Measurements from ENCODE around the gene TAS1R3. TPM values are rescaled to one million over a fixed set of nuclear protein-coding genes. Genes with fewer than 3 reads are reported as not detected.

TAS1R3 gene
- total RNA-seq, 3 donors from 2014 or later = 0.15 to 0.29 (median 0.19) TPM

GRCh38 chr1:1302006-1302430, 29.1 kb upstream of the TAS1R3 start:
- ATAC-seq (no peak), DNase-seq (no peak)
- Mint-ChIP-seq H3K27me3 (ENCODE audit: low read depth) (no peaks in the 10 kb centered on the region), H3K4me3 (no peak overlapping the region), H3K4me1 (ENCODE audit: low read depth) (peaks cover 20% of the 10 kb centered on the region), H3K9me3 (no peaks in the 10 kb centered on the region), H3K36me3 (ENCODE audit: insufficient read depth) (no peaks in the 10 kb centered on the region)

GRCh38 chr1:1302951-1303509, 28.1 kb upstream of the TAS1R3 start:
- Mint-ChIP-seq H3K9me3 (no peaks in the 10 kb centered on the region), H3K4me3 (no peak overlapping the region), H3K4me1 (ENCODE audit: low read depth) (peaks cover 22% of the 10 kb centered on the region), H3K36me3 (ENCODE audit: insufficient read depth) (no peaks in the 10 kb centered on the region), H3K27me3 (ENCODE audit: low read depth) (no peaks in the 10 kb centered on the region)
- DNase-seq (no peak), ATAC-seq (no peak)

GRCh38 chr1:1303736-1304135, 27.3 kb upstream of the TAS1R3 start:
- H3K9me3 Mint-ChIP-seq = no peaks in the 10 kb centered on the region
- no peak overlapping the region for H3K4me3 Mint-ChIP-seq
- no peaks in the 10 kb centered on the region for H3K36me3 Mint-ChIP-seq (ENCODE audit: insufficient read depth)
- no peak for DNase-seq
- ATAC-seq = no peak
- peaks cover 22% of the 10 kb centered on the region for H3K4me1 Mint-ChIP-seq (ENCODE audit: low read depth)
- no peaks in the 10 kb centered on the region for H3K27me3 Mint-ChIP-seq (ENCODE audit: low read depth)

GRCh38 chr1:1304331-1305299, 26.5 kb upstream of the TAS1R3 start:
- no peak for DNase-seq
- no peak for ATAC-seq
- Mint-ChIP-seq H3K27me3 (ENCODE audit: low read depth) (no peaks in the 10 kb centered on the region), H3K9me3 (no peaks in the 10 kb centered on the region), H3K4me1 (ENCODE audit: low read depth) (peaks cover 22% of the 10 kb centered on the region), H3K4me3 (no peak overlapping the region), H3K36me3 (ENCODE audit: insufficient read depth) (no peaks in the 10 kb centered on the region)

GRCh38 chr1:1305300-1306069, 25.6 kb upstream of the TAS1R3 start:
- Mint-ChIP-seq H3K4me3 (peak overlapping the region; percentile 82), H3K9me3 (no peaks in the 10 kb centered on the region), H3K27me3 (ENCODE audit: low read depth) (no peaks in the 10 kb centered on the region), H3K36me3 (ENCODE audit: insufficient read depth) (no peaks in the 10 kb centered on the region), H3K4me1 (ENCODE audit: low read depth) (peaks cover 22% of the 10 kb centered on the region)
- peak; percentile 71 for DNase-seq
- ATAC-seq = peak; percentile 16 to 23

- DNase-seq = no peak
- ATAC-seq = no peak
- no peaks in the 10 kb centered on the region for H3K9me3 Mint-ChIP-seq
- H3K4me3 Mint-ChIP-seq = peak overlapping the region; percentile 82
- peaks cover 22% of the 10 kb centered on the region for H3K4me1 Mint-ChIP-seq (ENCODE audit: low read depth)
- no peaks in the 10 kb centered on the region for H3K36me3 Mint-ChIP-seq (ENCODE audit: insufficient read depth)
- H3K27me3 Mint-ChIP-seq (ENCODE audit: low read depth) = no peaks in the 10 kb centered on the region
These were observed 24.9 kb upstream of the TAS1R3 start for GRCh38 chr1:1306070-1306660.

GRCh38 chr1:1306661-1307260, 24.3 kb upstream of the TAS1R3 start:
- DNase-seq (no peak), ATAC-seq (no peak)
- Mint-ChIP-seq H3K9me3 (no peaks in the 10 kb centered on the region), H3K4me3 (peak overlapping the region; percentile 82), H3K27me3 (ENCODE audit: low read depth) (no peaks in the 10 kb centered on the region), H3K4me1 (ENCODE audit: low read depth) (peaks cover 22% of the 10 kb centered on the region), H3K36me3 (ENCODE audit: insufficient read depth) (no peaks in the 10 kb centered on the region)

GRCh38 chr1:1307261-1307922, 23.7 kb upstream of the TAS1R3 start:
- no peaks in the 10 kb centered on the region for H3K9me3 Mint-ChIP-seq
- H3K27me3 Mint-ChIP-seq (ENCODE audit: low read depth) = no peaks in the 10 kb centered on the region
- peak in 1 of 2 donors; percentile 0 for ATAC-seq
- no peaks in the 10 kb centered on the region for H3K36me3 Mint-ChIP-seq (ENCODE audit: insufficient read depth)
- peaks cover 22% of the 10 kb centered on the region for H3K4me1 Mint-ChIP-seq (ENCODE audit: low read depth)
- no peak for DNase-seq
- H3K4me3 Mint-ChIP-seq = peak overlapping the region; percentile 82

GRCh38 chr1:1307923-1308755, 22.9 kb upstream of the TAS1R3 start, which contains the start of the genes ACAP3 and PUSL1:
TSS of gene ACAP3 (minus strand) at chr1:1307930. CDS start at chr1:1307815, 115 bp downstream.
TSS of gene PUSL1 (plus strand) at chr1:1308597. CDS start at chr1:1308644, 47 bp downstream.
- Mint-ChIP-seq H3K36me3 (ENCODE audit: insufficient read depth) (no peaks in the 10 kb centered on the region), H3K27me3 (ENCODE audit: low read depth) (no peaks in the 10 kb centered on the region), H3K9me3 (no peaks in the 10 kb centered on the region), H3K4me1 (ENCODE audit: low read depth) (peaks cover 22% of the 10 kb centered on the region), H3K4me3 (peak within 1 kb of the TSS; percentile 83)
- DNase-seq (peak; percentile 85), ATAC-seq (peak; percentile 76 to 78)

- Mint-ChIP-seq H3K4me3 (peak overlapping the region; percentile 83), H3K4me1 (ENCODE audit: low read depth) (peaks cover 22% of the 10 kb centered on the region), H3K9me3 (no peaks in the 10 kb centered on the region), H3K36me3 (ENCODE audit: insufficient read depth) (peaks cover 5% of the 10 kb centered on the region), H3K27me3 (ENCODE audit: low read depth) (no peaks in the 10 kb centered on the region)
- ATAC-seq (no peak), DNase-seq (no peak)
These were observed 22.3 kb upstream of the TAS1R3 start for GRCh38 chr1:1308756-1309250.

GRCh38 chr1:1309251-1310108, 21.6 kb upstream of the TAS1R3 start:
- ATAC-seq = no peak
- Mint-ChIP-seq H3K9me3 (no peaks in the 10 kb centered on the region), H3K27me3 (ENCODE audit: low read depth) (no peaks in the 10 kb centered on the region), H3K36me3 (ENCODE audit: insufficient read depth) (peaks cover 5% of the 10 kb centered on the region), H3K4me1 (ENCODE audit: low read depth) (peaks cover 21% of the 10 kb centered on the region), H3K4me3 (peak overlapping the region; percentile 79)
- no peak for DNase-seq

- no peaks in the 10 kb centered on the region for H3K27me3 Mint-ChIP-seq (ENCODE audit: low read depth)
These were observed 21.0 kb upstream of the TAS1R3 start for GRCh38 chr1:1310109-1310385.

More at GRCh38 chr1:1310109-1310385, 21.0 kb upstream of the TAS1R3 start:
- H3K36me3 Mint-ChIP-seq (ENCODE audit: insufficient read depth) = peaks cover 8% of the 10 kb centered on the region
- ATAC-seq (no peak), DNase-seq (no peak)
- H3K9me3 Mint-ChIP-seq = no peaks in the 10 kb centered on the region
- H3K4me3 Mint-ChIP-seq = peak overlapping the region; percentile 79
- H3K4me1 Mint-ChIP-seq (ENCODE audit: low read depth) = peaks cover 19% of the 10 kb centered on the region
